Fibroblast of skin of back (primary cell): ENCODE measurements around the gene LRG1.

Experiments used
- DNase-seq: peaks from one replicate; pipeline ENCODE4 v3.0.0-alpha.2; 2013

The LRG1 gene

GRCh38 chr19:4507804-4508203 is 32.0 kb downstream of the LRG1 start:
- no peak for DNase-seq

- no peak for DNase-seq
Measured at GRCh38 chr19:4507150-4507452, 32.7 kb downstream of the LRG1 start.

GRCh38 chr19:4506449-4507149 is 33.2 kb downstream of the LRG1 start:
- DNase-seq, result peak; percentile 77

- no peak for DNase-seq
Measured at GRCh38 chr19:4505570-4506448, 34.0 kb downstream of the LRG1 start.

- DNase-seq, result no peak
Measured at GRCh38 chr19:4504891-4505569, 34.8 kb downstream of the LRG1 start.

GRCh38 chr19:4504297-4504701 is 35.5 kb downstream of the LRG1 start:
- DNase-seq, result no peak

- DNase-seq, result no peak
Measured at GRCh38 chr19:4503825-4504170, 36.0 kb downstream of the LRG1 start.

GRCh38 chr19:4503132-4503824 is 36.6 kb downstream of the LRG1 start:
- no peak for DNase-seq

- no peak for DNase-seq
Measured at GRCh38 chr19:4502282-4503131, 37.3 kb downstream of the LRG1 start.

GRCh38 chr19:4501691-4502090 is 38.1 kb downstream of the LRG1 start:
- DNase-seq, result no peak

- no peak for DNase-seq
Measured at GRCh38 chr19:4500841-4501591, 38.8 kb downstream of the LRG1 start.

- no peak for DNase-seq
Measured at GRCh38 chr19:4499855-4500254, 40.0 kb downstream of the LRG1 start.

- DNase-seq, result no peak
Measured at GRCh38 chr19:4499318-4499717, 40.5 kb downstream of the LRG1 start.

GRCh38 chr19:4498694-4499093 is 41.1 kb downstream of the LRG1 start:
- no peak for DNase-seq

GRCh38 chr19:4497770-4498389 is 42.0 kb downstream of the LRG1 start:
- DNase-seq, result no peak

GRCh38 chr19:4496304-4496703 is 43.5 kb downstream of the LRG1 start:
- DNase-seq, result no peak

- DNase-seq, result no peak
Measured at GRCh38 chr19:4495471-4495870, 44.4 kb downstream of the LRG1 start.

- no peak for DNase-seq
Measured at GRCh38 chr19:4494691-4495064, 45.2 kb downstream of the LRG1 start.

GRCh38 chr19:4493929-4494690 is 45.7 kb downstream of the LRG1 start:
- no peak for DNase-seq
